ENCODE data around the gene FMN2. TPM values are rescaled to one million over a fixed set of nuclear protein-coding genes. Genes with fewer than 3 reads are reported as not detected.
"Not testable (repeated sequence)": the region's sequence is repeated elsewhere in the genome, so short reads cannot be mapped to it uniquely, and the experiment has no call there.

FMN2 gene
- total RNA-seq, 1 experiment from 2014 or later = not detected

GRCh38 chr1:240414237-240414636 is 322.6 kb downstream of the FMN2 start:
- Mint-ChIP-seq H3K9me3 (ENCODE audit: unreplicated experiment) (no peaks in the 10 kb centered on the region), H3K4me3 (ENCODE audit: unreplicated experiment) (no peak overlapping the region), H3K27me3 (ENCODE audit: insufficient read depth, unreplicated experiment) (no peaks in the 10 kb centered on the region), H3K36me3 (ENCODE audit: insufficient read depth, unreplicated experiment) (no peaks in the 10 kb centered on the region), H3K4me1 (ENCODE audit: low read depth, unreplicated experiment) (no peaks in the 10 kb centered on the region), H3K27ac (ENCODE audit: unreplicated experiment) (no peak overlapping the region)
- Histone ChIP-seq H3K4me1 (no peaks in the 10 kb centered on the region), H3K36me3 (ENCODE audit: control insufficient read depth, insufficient read depth, low read length) (no peaks in the 10 kb centered on the region), H3K9me3 (no peaks in the 10 kb centered on the region), H3K27me3 (replicated peaks; ENCODE audit: control insufficient read depth, insufficient read depth, low read length) (no peaks in the 10 kb centered on the region), H3K4me3 (ENCODE audit: low read depth, low read length) (no peak overlapping the region)
- ChIA-PET CTCF (no interaction called here), POLR2A (no interaction called here)
- intact Hi-C loops (cut with micrococcal nuclease; ENCODE audit: unreplicated experiment) = no loop called here
- BruUV-seq (replicated peaks) = no TSS peak
- DNase-seq = no peak
- TF ChIP-seq CTCF (IDR thresholded peaks at IDR 0.05; ENCODE audit: insufficient read depth in 1 of 2, low read depth in 1 of 2, low read length in 1 of 2, severe bottlenecking in 1 of 2, unreplicated experiment in 1 of 2) = no peak

- H3K4me3 Mint-ChIP-seq (ENCODE audit: unreplicated experiment); H3K4me1 ChIP-seq; H3K27ac Mint-ChIP-seq (ENCODE audit: unreplicated experiment); H3K36me3 ChIP-seq (ENCODE audit: control insufficient read depth, insufficient read depth, low read length); H3K9me3 ChIP-seq; DNase-seq; H3K27me3 Mint-ChIP-seq (ENCODE audit: insufficient read depth, unreplicated experiment); H3K36me3 Mint-ChIP-seq (ENCODE audit: insufficient read depth, unreplicated experiment); H3K4me3 ChIP-seq (ENCODE audit: low read depth, low read length); CTCF ChIA-PET; intact Hi-C loops (cut with micrococcal nuclease; ENCODE audit: unreplicated experiment); H3K9me3 Mint-ChIP-seq (ENCODE audit: unreplicated experiment); H3K4me1 Mint-ChIP-seq (ENCODE audit: low read depth, unreplicated experiment); H3K27me3 ChIP-seq (replicated peaks; ENCODE audit: control insufficient read depth, insufficient read depth, low read length); BruUV-seq (replicated peaks); POLR2A ChIA-PET: not testable (repeated sequence)
Observed at GRCh38 chr1:240415011-240415410, 323.3 kb downstream of the FMN2 start.

- Mint-ChIP-seq H3K27ac (ENCODE audit: unreplicated experiment) (no peak overlapping the region), H3K36me3 (ENCODE audit: insufficient read depth, unreplicated experiment) (no peaks in the 10 kb centered on the region), H3K9me3 (ENCODE audit: unreplicated experiment) (no peaks in the 10 kb centered on the region), H3K4me3 (ENCODE audit: unreplicated experiment) (no peak overlapping the region), H3K27me3 (ENCODE audit: insufficient read depth, unreplicated experiment) (no peaks in the 10 kb centered on the region), H3K4me1 (ENCODE audit: low read depth, unreplicated experiment) (no peaks in the 10 kb centered on the region)
- no peak for DNase-seq
- H3K36me3 ChIP-seq (ENCODE audit: control insufficient read depth, insufficient read depth, low read length) = no peaks in the 10 kb centered on the region
- H3K27me3 ChIP-seq (replicated peaks; ENCODE audit: control insufficient read depth, insufficient read depth, low read length) = no peaks in the 10 kb centered on the region
- CTCF ChIA-PET = no interaction called here
- no peaks in the 10 kb centered on the region for H3K4me1 ChIP-seq
- H3K4me3 ChIP-seq (ENCODE audit: low read depth, low read length) = no peak overlapping the region
- H3K9me3 ChIP-seq = no peaks in the 10 kb centered on the region
- POLR2A ChIA-PET = no interaction called here
- BruUV-seq (replicated peaks) = no TSS peak
- no peak for TF ChIP-seq CTCF (IDR thresholded peaks at IDR 0.05; ENCODE audit: insufficient read depth in 1 of 2, low read depth in 1 of 2, low read length in 1 of 2, severe bottlenecking in 1 of 2, unreplicated experiment in 1 of 2)
- intact Hi-C loops (cut with micrococcal nuclease; ENCODE audit: unreplicated experiment) = no loop called here
Observed at GRCh38 chr1:240415532-240415931, 323.8 kb downstream of the FMN2 start.

GRCh38 chr1:240417317-240417716 is 325.6 kb downstream of the FMN2 start:
- Histone ChIP-seq H3K9me3 (no peaks in the 10 kb centered on the region), H3K27me3 (replicated peaks; ENCODE audit: control insufficient read depth, insufficient read depth, low read length) (no peaks in the 10 kb centered on the region), H3K4me3 (ENCODE audit: low read depth, low read length) (no peak overlapping the region), H3K36me3 (ENCODE audit: control insufficient read depth, insufficient read depth, low read length) (no peaks in the 10 kb centered on the region), H3K4me1 (no peaks in the 10 kb centered on the region)
- CTCF ChIA-PET = no interaction called here
- no peak overlapping the region for H3K27ac Mint-ChIP-seq (ENCODE audit: unreplicated experiment)
- intact Hi-C loops (cut with micrococcal nuclease; ENCODE audit: unreplicated experiment) = no loop called here
- no peaks in the 10 kb centered on the region for H3K27me3 Mint-ChIP-seq (ENCODE audit: insufficient read depth, unreplicated experiment)
- BruUV-seq (replicated peaks) = no TSS peak
- POLR2A ChIA-PET = no interaction called here
- no peak for TF ChIP-seq CTCF (IDR thresholded peaks at IDR 0.05; ENCODE audit: insufficient read depth in 1 of 2, low read depth in 1 of 2, low read length in 1 of 2, severe bottlenecking in 1 of 2, unreplicated experiment in 1 of 2)
- H3K36me3 Mint-ChIP-seq (ENCODE audit: insufficient read depth, unreplicated experiment) = no peaks in the 10 kb centered on the region
- no peaks in the 10 kb centered on the region for H3K9me3 Mint-ChIP-seq (ENCODE audit: unreplicated experiment)
- H3K4me3 Mint-ChIP-seq (ENCODE audit: unreplicated experiment) = no peak overlapping the region
- DNase-seq = no peak
- no peaks in the 10 kb centered on the region for H3K4me1 Mint-ChIP-seq (ENCODE audit: low read depth, unreplicated experiment)
